ENCODE results near the gene EFCAB5. TPM values are rescaled to one million over a fixed set of nuclear protein-coding genes. Genes with fewer than 3 reads are reported as not detected.
A peak's percentile ranks its signal among the peaks of the same experiment; 100 is the strongest.

EFCAB5 gene
- total RNA-seq, 2 experiments from 2014 or later: 0.25 to 0.53 TPM

DNA sequence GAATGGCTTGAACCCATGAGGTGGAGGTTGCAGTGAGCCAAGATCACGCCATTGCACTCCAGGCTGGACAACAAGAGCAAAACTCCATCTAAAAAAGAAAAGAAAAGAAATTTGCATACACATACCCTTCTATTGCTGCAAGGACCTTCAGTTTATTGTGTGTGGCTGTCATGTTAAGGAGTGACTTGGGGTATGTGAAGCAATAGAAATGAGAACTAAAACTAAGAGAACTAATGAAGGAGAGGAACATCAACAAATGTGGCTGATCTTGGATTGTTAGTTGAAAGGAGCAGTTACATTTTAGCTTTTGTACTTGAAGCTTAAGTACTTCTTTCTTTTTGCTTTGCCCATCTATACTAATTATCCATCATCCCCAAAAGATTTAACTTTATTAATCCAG is 162.5 kb downstream of the EFCAB5 start:
- intact Hi-C loops (cut with DNase I, micrococcal nuclease): loop anchor here (1.0 to 10.0 kb wide), 5 partner anchors 173 to 611 kb away; no protein-coding TSS in a partner anchor
- H3K27me3 ChIP-seq (ENCODE audit: control insufficient read depth in 1 of 2, insufficient read depth in 2 of 2, low read length in 2 of 2): no peaks in the 10 kb centered on the region
- Mint-ChIP-seq H3K4me1 (ENCODE audit: low read depth) (peaks cover 4% of the 10 kb centered on the region), H3K4me3 (no peak overlapping the region), H3K27ac (no peak overlapping the region), H3K36me3 (ENCODE audit: low read depth) (no peaks in the 10 kb centered on the region), H3K27me3 (peaks cover 7% of the 10 kb centered on the region), H3K9me3 (no peaks in the 10 kb centered on the region)
- ATAC-seq (ENCODE audit: poor library complexity) (no peak), DNase-seq (no peak)
- TF ChIP-seq CTCF (IDR thresholded peaks at IDR 0.05): no peak
- ChIA-PET POLR2A (interaction anchor here (0.6 to 2.2 kb wide), 6 partner anchors 187 to 812 kb away, joined by 3 to 12 read pairs (median 4); partner anchors contain the start of gene BLMH), CTCF (interaction anchor here (0.6 to 2.5 kb wide), 16 partner anchors 8 to 497 kb away, joined by 3 to 21 read pairs (median 6); partner anchors contain the start of gene NSRP1)
- H3K36me3 ChIP-seq (ENCODE audit: insufficient read depth, low read length): no peaks in the 10 kb centered on the region
- no peak overlapping the region for H3K27ac ChIP-seq (ENCODE audit: low read depth in 1 of 2, low read length in 2 of 2)
- H3K4me1 ChIP-seq (ENCODE audit: insufficient read depth, low read length): peaks cover 11% of the 10 kb centered on the region
- no peaks in the 10 kb centered on the region for H3K9me3 ChIP-seq (ENCODE audit: control insufficient read depth in 1 of 2, insufficient read depth in 1 of 2, low read length in 2 of 2)
- no peak overlapping the region for H3K4me3 ChIP-seq (ENCODE audit: low read length)

DNA sequence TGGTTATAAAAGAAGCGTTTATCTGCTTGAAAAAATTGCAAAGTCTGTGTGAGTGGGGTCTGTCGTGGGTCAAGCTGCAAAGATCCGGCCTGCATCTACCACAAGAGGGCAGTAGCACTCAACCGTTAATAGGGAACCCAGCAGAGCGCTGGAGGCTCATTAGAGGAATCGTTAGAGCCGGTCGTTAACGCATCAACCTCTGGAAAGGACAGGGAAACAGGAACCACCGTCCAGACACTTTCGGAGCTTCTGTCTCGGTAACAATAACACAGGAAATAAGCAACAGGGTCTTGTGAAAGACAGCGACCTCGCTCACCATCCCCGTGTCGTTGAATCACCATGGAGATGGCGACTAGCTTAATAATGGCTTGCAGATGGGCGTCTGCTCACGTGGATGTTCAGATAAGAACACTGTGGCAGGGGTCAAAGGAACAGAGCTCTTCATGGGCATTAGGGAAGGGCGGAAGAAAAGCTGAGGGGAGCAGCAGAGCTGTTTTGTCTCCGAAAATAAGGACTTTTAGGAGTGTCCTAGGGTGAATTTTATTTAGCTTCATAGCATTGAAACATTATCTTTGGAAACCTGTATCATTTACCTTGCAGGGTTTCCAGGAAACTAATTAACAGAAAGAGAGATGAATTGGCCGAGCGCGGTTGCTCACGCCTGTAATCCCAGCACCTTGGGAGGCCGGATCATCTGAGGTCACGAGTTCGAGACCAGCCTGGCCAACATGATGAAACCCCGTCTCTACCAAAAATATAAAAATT is 163.3 kb downstream of the EFCAB5 start:
- Histone ChIP-seq H3K4me1 (ENCODE audit: insufficient read depth, low read length) (peaks cover 11% of the 10 kb centered on the region), H3K27ac (ENCODE audit: low read depth in 1 of 2, low read length in 2 of 2) (no peak overlapping the region), H3K27me3 (ENCODE audit: control insufficient read depth in 1 of 2, insufficient read depth in 2 of 2, low read length in 2 of 2) (no peaks in the 10 kb centered on the region), H3K36me3 (ENCODE audit: insufficient read depth, low read length) (no peaks in the 10 kb centered on the region), H3K9me3 (ENCODE audit: control insufficient read depth in 1 of 2, insufficient read depth in 1 of 2, low read length in 2 of 2) (no peaks in the 10 kb centered on the region), H3K4me3 (ENCODE audit: low read length) (peak overlapping the region; percentile 47)
- TF ChIP-seq CTCF (IDR thresholded peaks at IDR 0.05): peak; percentile 98
- intact Hi-C loops (cut with DNase I, micrococcal nuclease): loop anchor here (1.0 to 10.0 kb wide), 5 partner anchors 173 to 610 kb away; no protein-coding TSS in a partner anchor
- POLR2A ChIA-PET: interaction anchor here (0.6 to 2.2 kb wide), 12 partner anchors 12 to 1458 kb away, joined by 3 to 12 read pairs (median 3); partner anchors contain the start of genes BLMH, GOSR1 and NSRP1
- H3K4me3 Mint-ChIP-seq: peak overlapping the region; percentile 75
- H3K4me1 Mint-ChIP-seq (ENCODE audit: low read depth): peaks cover 4% of the 10 kb centered on the region
- H3K9me3 Mint-ChIP-seq: no peaks in the 10 kb centered on the region
- peak; percentile 94 for ATAC-seq (ENCODE audit: poor library complexity)
- CTCF ChIA-PET: interaction anchor here (0.6 to 2.5 kb wide), 19 partner anchors 9 to 1160 kb away, joined by 3 to 21 read pairs (median 4); partner anchors contain the start of gene NSRP1
- no peak overlapping the region for H3K27ac Mint-ChIP-seq
- H3K36me3 Mint-ChIP-seq (ENCODE audit: low read depth): no peaks in the 10 kb centered on the region
- peaks cover 7% of the 10 kb centered on the region for H3K27me3 Mint-ChIP-seq
- DNase-seq: peak; percentile 50 to 88 (median 60)

DNA sequence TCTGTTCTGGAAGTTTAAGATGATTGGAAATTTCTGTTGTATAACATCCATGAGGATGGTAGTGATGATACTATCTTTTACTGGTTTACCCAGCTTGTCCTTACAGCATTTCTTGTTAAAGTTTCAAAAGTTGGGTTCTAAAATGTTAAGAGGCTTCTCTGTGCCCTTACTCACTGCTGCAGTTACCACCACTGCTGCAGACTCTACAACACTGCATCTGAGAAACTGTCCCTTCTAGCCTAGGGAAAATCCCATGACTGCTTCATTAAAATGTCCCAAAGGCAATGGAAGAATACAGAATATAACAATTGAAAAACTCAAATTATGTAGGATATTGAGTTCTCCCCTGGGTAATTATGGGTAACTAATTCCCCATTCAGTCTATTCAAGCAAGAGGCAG is 171.4 kb downstream of the EFCAB5 start:
- Mint-ChIP-seq H3K9me3 (no peaks in the 10 kb centered on the region), H3K4me3 (no peak overlapping the region), H3K4me1 (ENCODE audit: low read depth) (peaks cover 13% of the 10 kb centered on the region), H3K27me3 (peaks cover 1% of the 10 kb centered on the region), H3K27ac (no peak overlapping the region), H3K36me3 (ENCODE audit: low read depth) (peaks cover 8% of the 10 kb centered on the region)
- CTCF ChIA-PET: interaction anchor here (2.5 kb wide), 1 partner anchor 8 kb away, joined by 18 read pairs; no protein-coding TSS in a partner anchor
- POLR2A ChIA-PET: no interaction called here
- Histone ChIP-seq H3K9me3 (ENCODE audit: control insufficient read depth in 1 of 2, insufficient read depth in 1 of 2, low read length in 2 of 2) (no peaks in the 10 kb centered on the region), H3K27ac (ENCODE audit: low read depth in 1 of 2, low read length in 2 of 2) (no peak overlapping the region), H3K4me1 (ENCODE audit: insufficient read depth, low read length) (peaks cover 7% of the 10 kb centered on the region), H3K4me3 (ENCODE audit: low read length) (no peak overlapping the region), H3K27me3 (ENCODE audit: control insufficient read depth in 1 of 2, insufficient read depth in 2 of 2, low read length in 2 of 2) (no peaks in the 10 kb centered on the region), H3K36me3 (ENCODE audit: insufficient read depth, low read length) (no peaks in the 10 kb centered on the region)
- TF ChIP-seq CTCF (IDR thresholded peaks at IDR 0.05): no peak
- intact Hi-C loops (cut with DNase I, micrococcal nuclease): loop anchor here in 1 of 2 experiments (10.0 kb wide), 1 partner anchor 712 kb away; the partner anchor contains the start of gene CRLF3
- ATAC-seq (ENCODE audit: poor library complexity) (no peak), DNase-seq (no peak)
